NCI-H1092 treated with DMSO at 0.1 percent for 48 hours (cell line): ENCODE results near the gene OSBPL5.
A peak's percentile ranks its signal among the peaks of the same experiment; 100 is the strongest.
"Not testable (repeated sequence)": the region's sequence is repeated elsewhere in the genome, so short reads cannot be mapped to it uniquely, and the experiment has no call there.

Experiments
- DNase-seq: peaks from one replicate; lab custom pipeline; 2025; lab: John Stamatoyannopoulos, UW

OSBPL5 gene

DNA sequence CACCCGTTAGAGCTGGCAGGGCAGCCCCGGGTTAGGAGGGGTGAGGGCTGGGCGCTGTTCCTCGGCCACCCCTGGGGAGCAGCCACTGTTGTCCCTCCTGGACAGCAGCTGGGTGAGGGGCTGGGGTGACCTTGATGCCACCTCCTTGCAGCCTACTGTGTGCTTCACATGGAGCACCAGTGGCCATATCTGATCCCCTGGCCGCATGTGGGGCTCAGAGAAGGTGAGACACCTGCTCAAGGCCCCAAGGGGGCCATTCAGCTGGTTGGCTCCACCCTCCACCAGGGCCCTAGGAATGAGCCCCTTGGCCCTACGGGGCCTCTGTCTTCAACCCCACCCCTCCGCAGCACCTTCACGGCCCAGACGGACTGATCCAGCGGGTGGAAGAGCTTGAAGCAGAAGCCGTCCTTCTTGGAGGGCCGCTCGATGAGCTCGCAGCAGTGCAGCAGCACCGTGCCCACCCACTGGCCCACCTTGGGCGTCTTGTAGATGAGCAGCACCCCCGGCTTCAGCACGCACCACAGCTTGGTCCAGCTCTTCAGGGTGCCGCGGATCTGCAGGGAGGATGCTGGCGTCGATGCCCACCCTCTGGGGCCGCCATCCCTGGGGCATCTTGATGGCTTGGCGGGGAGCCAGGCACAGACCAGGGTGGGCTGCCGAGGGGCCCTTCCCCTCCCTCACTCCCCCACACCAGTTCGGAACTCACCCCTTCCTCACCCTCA is 44.9 kb downstream of the OSBPL5 start:
- no peak for DNase-seq

GRCh38 chr11:3119141-3119821 is 45.8 kb downstream of the OSBPL5 start:
- DNase-seq: no peak

DNA sequence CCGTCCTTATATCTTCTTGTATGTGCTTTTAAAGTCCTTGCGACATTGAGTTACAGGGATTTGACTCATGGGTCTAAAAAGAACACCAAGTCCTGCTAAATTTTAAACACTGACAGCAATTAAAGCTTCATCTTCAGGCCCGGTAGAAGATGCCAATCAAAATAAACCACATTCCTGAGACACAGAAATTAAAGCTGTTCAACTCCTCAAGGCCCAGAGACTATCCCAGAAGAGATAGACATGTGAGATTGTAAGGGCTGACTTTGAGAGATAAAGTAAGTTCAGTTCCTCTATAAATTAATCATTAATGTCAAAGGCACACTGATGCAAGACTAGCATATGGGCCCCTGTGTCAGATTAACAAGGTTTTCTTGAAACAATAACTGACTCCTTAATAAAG is 49.8 kb downstream of the OSBPL5 start:
- DNase-seq: no peak

DNA sequence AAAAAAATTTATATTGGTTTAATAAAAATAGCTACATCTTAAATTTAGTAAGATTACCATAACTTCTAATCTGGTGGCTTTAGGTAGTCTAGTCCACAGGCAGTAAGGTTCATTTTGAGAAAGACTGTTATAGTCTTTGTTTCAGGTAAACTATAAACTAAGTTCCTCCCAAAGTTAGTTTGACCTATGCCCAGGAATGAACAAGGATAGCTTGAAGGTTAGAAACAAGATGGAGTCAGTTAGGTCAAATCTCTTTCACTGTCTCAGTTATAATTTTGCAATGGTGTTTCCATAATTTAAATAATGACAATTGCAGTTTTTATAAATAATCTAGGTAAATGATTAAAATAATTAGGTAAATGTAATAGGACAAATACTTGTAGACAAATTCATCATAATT is 51.4 kb downstream of the OSBPL5 start:
- not testable (repeated sequence) for DNase-seq

GRCh38 chr11:3111919-3112690 is 53.0 kb downstream of the OSBPL5 start:
- no peak for DNase-seq

DNA sequence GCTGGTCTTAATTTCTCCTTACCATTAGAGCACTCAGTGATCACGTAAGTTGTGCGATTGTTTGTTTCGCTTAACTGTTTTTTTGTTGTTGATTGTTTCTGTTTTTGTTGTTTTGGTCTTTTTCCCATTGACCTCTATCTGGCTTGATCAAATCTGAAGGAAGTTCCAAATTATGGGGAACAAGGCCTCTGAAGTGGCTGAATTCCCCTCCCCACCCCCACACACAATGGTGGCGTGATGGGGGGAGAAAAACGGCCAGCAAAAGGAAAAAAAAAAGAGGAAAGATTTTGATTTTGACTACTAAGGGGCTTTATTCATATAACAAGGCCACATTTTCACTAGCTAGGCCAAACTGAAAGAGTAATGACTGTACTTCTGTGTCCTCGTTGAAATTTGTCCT is 53.6 kb downstream of the OSBPL5 start:
- DNase-seq: no peak

DNA sequence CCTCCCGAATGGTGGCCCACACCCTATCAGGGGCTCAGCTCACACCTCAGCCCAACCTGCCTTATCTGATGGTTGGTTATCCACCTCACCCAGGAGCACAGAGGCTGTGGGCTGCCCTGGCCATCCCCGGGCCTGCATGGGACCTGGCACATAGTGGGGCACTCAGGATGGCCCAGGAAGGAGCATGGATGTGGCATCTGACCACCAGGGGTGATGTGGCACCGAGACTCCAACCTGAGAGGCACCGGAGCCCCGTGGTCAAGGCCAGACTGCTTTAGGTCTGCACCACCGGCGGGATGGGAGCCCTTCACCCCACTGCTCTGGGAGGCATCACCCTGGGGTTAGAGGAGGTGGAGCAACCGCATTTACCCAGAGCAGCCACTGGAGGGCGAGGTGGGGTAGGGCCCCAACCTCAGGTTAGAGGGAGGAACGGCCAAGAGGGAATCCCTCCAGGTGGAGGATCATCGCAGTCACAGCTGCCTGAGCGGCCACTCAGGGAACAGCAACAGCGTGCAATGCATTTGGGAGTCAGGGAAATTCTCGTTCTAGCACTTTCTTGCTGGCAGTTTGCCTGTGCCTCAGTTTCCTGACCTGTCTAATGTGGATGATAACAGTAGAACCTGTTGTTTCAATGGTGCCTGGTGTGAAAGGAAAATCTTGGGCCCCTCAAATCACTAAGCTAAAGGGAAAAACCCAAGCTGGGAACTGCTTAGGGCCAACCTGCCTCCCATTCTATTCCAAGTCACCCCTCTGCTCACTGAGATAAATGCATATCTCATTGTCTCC is 55.0 kb downstream of the OSBPL5 start:
- peak; percentile 33 for DNase-seq

DNA sequence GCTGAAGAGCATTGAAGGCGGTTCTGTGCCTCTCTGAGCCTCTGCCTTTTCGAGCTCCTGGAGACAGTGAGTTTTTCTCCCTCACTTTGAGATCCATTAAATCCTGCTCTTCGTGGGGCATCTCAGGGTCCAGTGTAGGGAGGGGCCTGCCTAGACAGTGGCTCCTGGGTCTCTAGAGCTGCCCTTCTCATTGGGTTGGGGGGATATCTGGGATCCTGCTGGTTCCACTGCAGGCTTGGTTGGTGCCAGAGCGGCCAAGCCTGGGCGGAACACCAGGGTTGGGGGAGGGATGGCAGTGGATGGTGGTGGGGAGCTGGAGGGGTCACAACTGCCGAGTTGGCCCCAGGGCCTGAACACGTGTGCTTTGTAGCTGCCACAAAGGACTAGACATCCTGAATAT is 55.7 kb downstream of the OSBPL5 start:
- DNase-seq: no peak

DNA sequence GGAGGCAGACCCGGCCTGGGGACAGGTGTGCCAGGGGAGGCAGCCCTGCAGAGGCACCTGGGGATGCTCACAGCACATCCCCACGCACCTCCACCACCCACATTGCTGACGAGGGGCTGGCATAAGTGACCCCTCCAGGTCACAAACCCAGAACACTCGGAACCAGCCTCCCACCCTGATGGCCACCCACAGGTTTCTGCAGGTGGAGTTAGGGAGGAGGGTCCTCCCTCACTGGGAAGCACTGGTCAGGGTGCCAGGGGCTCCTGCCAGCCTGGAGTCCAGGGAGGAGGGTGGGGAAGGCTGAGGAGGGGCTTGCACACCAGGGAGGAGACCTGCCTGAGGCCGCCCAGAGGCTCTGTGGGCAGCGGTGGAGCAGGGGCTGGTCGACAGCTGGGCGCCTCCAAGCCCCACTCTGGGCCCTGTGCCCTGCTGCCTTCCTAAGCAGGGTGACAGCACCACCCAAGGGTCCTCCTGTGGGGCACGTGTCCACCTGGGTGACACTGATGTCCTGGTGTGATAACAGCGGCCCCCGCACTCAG is 56.9 kb downstream of the OSBPL5 start:
- no peak for DNase-seq

DNA sequence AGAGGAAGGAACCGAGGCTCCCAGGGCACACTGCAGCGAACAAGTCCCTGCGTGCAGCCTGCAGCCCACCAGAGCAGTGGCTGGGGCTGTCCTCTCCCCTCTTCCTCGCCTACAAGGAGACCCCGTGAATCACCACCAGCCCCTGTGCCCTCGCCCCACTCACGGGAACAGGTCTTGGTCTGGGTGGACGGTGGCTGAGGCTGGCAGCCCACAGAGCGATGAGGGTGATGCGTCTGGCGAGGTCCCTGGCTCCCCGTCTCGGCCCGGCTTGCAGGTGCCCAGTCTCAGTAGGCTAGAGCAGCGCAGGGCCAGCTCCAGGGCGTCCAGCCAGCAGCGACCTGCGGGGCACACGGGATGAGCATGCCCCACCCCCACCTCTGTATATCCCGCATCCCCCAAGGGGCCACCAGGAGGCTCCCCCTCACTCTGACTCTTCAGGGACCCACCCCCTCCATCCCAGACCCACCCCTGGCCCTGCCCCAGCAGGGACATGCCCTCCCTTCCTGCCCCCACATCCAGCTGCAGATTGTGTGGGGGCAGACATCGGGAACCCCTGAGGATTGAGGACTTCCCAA is 57.4 kb downstream of the OSBPL5 start:
- no peak for DNase-seq

DNA sequence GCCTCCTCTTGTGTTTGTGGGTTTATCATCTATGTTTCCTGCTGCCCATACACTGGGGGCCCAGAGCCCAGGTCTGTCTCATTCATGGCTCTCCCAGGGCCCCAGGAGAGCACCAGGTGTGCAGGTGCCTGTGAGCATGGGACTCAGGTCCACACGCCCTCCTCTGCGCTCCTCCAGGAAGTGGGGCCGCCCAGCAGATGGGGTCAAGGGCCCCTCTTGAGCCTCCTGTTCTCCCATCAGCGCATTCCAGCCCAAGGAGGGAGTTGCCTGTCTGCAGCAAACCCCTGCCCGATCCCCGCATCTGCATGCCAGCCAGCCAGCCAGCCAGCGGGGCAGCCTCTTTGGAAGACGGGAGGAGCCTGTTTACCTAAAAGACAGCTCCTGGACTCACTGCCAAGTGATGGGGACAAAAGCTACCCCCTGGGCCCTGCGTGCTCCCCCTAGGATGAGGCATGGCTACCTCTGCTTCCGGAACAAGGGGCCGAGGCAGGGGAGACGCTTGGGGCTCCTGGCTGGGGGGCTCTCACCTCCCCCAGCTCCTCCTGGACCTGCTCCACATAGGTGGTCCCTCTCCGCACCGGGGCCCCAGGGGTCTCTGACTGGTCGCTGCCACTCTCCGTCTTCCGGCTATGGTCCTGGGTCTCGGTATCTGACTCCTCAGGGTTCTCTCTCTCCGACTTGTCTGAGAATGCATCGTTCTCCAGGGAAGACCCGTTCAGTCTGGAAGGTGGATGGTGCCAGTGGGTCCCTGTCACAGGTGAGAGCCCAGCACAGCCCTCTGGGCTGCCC is 58.2 kb downstream of the OSBPL5 start:
- no peak for DNase-seq

DNA sequence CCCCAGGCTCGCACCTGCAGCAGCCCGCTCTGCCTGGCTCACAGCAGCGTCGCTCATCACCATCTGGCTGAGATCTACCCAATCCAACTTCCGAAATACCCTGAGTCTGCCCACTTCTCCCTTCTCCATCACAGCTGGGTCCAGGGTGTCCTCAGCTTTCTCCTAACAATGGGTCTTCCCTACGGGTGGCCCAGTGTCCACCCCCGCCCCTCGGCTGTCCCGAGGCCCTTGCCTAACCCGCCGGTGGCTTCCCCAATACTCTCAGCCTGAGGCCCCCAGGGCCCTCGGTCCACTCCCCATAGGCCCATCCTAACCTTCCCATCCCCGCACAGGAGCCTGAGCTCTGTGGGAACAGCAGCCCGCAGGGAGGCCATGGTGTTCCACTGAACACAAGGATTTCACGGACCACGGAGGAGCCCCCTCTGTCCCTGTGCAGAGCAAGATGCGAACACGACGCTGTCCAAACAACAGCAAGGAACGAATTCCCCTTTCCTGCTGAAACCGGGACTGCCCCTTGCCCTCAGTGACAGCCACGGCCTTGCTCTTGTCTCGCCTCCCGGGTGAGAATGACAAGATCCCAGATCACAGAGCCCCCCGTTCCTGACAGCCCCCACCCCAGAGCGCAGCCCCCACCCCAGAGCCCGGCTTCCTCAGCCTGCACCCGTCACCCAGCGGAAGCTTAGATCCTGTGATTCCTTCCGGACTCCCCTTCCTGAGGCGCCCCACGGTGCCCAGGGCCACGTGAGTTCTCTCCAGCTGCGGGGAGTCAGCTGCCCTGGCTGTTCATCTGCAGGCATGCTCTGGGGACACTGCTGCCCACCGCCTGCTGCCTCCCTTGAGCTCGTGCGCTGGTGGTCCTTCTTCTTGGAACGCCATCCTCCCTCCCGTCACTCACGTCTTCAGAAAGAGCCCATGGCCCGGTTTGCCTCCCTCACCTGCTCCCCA is 59.0 kb downstream of the OSBPL5 start:
- no peak for DNase-seq

- DNase-seq: no peak
Observed at GRCh38 chr11:3104961-3105790, 59.9 kb downstream of the OSBPL5 start.

GRCh38 chr11:3104051-3104714 is 60.9 kb downstream of the OSBPL5 start:
- DNase-seq: no peak

DNA sequence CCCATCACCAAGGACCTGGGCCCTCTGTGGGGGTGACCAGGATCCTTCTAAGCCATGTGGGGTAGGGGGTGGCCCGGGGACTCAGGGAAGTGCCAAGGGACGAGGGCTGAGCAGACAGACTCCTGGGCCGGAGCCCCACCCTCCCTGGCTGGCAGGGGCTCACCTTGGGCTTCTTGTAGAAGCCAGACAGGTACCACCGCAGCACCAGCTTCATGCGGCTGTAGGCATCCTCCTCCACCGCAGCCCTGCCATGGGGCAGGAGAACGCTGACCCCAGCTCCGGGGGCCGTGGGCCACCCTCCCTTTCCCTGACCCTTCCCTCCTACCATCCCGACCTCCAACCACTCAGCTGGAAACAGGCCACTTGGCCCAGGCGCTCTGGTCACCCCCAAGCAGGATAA is 62.0 kb downstream of the OSBPL5 start:
- no peak for DNase-seq

- DNase-seq: no peak
Observed at GRCh38 chr11:3102641-3102921, 62.5 kb downstream of the OSBPL5 start.

GRCh38 chr11:3101921-3102640 is 63.0 kb downstream of the OSBPL5 start:
- DNase-seq: no peak

DNA sequence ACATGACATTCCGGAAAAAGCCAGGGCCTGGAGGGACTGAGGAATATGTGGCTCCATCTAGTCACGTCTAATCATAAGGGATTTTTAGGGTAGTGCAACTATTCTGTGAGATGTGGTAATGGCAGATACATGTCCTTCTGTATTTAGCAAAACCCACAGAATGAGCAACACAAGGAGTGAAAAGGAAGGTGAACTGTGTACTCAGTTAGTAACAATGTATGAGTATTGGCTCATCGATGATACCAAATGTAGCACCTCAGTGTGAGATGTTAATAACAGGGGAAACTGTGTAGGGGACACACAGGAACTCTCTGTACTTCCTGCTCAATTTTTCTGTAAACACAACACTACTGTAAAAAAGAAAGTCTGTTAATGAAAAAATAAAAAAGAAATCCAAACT is 65.9 kb downstream of the OSBPL5 start:
- DNase-seq: no peak
